GM19035 (cell line): ENCODE data around the gene GRIK5.

ENCODE experiments used
- ATAC-seq: cut with Tn5 transposase; IDR thresholded peaks from one replicate; pipeline ENCODE4 v1.9.1; 2021; ENCODE audit not compliant: unreplicated experiment

GRIK5 gene

GRCh38 chr19:41957838-41958366 is 112.1 kb downstream of the GRIK5 start:
- ATAC-seq = no peak

DNA sequence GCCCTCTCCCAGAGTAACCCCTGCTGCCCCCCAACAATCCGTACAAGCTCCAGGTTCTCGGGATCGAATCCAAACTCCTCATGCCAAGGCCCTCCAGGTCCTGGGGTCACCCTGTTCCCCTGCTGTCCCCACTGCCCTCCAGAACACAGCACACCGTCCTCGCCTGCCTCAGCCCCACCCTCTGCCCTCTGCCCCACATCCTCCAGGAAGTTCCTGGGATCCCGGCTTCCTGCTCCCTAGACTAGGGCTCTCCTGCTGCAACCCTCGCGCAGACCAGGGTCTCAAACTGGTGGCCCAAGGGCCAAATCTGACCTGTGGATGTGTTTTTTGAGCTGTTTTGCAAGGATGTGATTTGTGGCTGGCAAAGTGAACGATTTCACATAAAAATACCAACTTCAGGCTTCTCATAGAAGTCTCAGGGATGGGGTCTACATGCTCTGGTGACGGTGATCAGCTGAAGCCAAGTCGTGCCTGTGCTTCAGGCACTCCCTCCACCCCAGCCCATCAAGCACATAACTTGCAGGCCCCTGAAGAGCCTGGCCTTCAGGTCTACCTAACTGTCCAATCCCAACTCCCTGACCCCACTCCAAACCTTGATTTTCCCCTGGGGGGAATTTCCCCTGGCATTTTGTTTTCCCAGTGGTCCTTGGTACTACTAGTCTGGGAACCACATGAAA is 112.7 kb downstream of the GRIK5 start:
- no peak for ATAC-seq

DNA sequence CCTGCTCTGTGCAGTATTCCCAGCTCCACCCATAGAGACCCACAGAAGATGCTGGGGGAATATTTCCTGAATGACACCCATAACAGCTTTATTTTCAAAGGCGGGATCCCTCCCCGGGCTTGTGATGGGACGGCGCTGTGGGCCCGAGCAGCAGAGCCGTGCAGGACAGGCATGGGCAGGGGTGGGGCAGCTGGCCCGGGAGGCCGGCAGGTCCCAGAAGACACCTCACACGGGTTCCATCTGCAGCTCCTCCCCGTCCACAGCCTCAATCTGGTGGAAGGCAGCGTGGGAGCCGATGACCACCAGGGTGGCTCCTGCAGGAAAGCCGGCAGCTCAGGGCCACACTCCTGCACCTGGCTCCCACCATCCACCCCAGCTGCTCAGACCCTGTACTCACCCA is 113.4 kb downstream of the GRIK5 start:
- ATAC-seq = no peak

DNA sequence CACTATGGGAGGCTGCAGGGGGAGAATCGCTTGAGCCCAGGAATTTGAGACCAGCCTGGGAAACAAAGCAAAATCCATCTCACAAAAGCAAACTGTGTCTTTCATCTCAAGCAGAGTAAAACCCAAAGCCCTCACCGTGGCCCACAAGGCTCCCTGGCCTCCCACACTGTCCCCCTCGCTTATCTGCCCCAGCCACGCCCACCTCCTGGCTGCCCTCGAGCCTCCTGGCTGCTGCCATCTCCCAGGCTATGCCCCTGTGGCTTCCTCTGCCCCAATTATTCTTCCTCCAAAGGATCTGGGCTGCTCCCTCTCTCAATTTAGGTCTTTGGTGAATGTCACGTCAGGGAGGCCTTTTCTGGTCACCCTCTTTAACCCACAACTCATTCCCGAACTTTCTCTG is 114.5 kb downstream of the GRIK5 start:
- no peak for ATAC-seq

DNA sequence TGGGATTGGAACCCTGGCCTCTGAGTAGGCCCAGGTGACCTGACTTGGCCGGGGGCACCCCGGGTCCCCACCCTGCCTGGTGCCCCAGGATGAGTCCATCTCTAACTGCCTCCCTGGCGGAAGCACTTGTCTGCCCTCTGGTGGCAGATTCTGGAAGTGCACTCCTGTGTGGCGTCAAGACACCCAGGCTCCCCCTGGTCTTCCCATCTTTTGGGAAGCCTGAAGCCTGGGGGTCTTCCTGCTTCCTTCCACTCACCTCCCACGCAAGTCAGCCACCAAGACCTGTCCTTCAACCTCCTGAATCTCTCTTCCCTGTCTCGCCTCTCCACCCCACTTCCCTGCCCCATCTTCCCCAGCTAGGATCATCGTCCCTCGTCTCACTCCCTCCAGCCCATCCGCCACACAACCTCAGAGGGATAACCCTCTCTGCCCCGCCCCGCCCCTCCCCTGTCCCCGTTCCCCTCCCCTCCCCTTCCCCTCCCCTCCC is 118.3 kb downstream of the GRIK5 start:
- ATAC-seq = no peak
